ENCODE data around the gene DGKH. TPM values are rescaled to one million over a fixed set of nuclear protein-coding genes. Genes with fewer than 3 reads are reported as not detected.

DGKH gene
- total RNA-seq, 1 experiment from 2014 or later, result 5.2 TPM

DNA sequence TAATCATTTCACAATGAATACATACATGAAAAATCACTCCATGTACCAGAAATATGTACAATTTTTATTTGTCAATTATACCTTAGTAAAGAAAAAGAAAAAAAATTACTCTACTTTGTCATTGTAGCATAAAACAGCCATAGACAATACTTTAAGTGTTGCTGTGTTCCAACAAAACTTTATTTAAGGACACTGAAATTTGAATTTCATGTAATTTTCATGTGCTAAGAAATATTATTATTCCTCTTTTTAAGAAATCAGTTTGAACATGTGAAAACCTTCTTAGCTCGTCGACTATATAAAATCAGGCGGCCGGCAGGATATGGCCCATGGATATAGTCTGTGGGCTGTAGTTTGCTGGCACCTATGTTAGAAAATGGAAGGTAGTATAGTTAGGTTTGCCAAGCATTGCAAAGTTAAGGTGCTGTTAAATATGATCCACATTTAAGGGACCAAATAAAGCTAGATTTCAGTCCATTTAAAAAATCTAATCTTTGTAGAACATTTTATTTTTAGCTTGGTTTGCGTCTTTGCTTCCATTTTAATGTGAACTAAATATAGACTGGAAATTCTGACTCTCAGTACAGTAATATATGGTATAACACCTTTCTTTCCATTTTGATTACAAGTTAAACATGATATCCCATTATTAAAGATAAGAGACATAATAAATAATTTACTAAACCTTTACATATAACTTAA is 6.5 kb downstream of the DGKH start:
- BruUV-seq (replicated peaks), result no TSS peak
- Mint-ChIP-seq H3K4me3 (ENCODE audit: unreplicated experiment) (no peak overlapping the region), H3K36me3 (ENCODE audit: insufficient read depth, unreplicated experiment) (no peaks in the 10 kb centered on the region), H3K27me3 (ENCODE audit: insufficient read depth, unreplicated experiment) (peaks cover 2% of the 10 kb centered on the region), H3K27ac (ENCODE audit: unreplicated experiment) (no peak overlapping the region), H3K9me3 (ENCODE audit: unreplicated experiment) (no peaks in the 10 kb centered on the region), H3K4me1 (ENCODE audit: low read depth, unreplicated experiment) (no peaks in the 10 kb centered on the region)
- H3K4me3 ChIP-seq (ENCODE audit: low read depth, low read length), result no peak overlapping the region
- POLR2A ChIA-PET, result no interaction called here
- TF ChIP-seq, protein P1, sequence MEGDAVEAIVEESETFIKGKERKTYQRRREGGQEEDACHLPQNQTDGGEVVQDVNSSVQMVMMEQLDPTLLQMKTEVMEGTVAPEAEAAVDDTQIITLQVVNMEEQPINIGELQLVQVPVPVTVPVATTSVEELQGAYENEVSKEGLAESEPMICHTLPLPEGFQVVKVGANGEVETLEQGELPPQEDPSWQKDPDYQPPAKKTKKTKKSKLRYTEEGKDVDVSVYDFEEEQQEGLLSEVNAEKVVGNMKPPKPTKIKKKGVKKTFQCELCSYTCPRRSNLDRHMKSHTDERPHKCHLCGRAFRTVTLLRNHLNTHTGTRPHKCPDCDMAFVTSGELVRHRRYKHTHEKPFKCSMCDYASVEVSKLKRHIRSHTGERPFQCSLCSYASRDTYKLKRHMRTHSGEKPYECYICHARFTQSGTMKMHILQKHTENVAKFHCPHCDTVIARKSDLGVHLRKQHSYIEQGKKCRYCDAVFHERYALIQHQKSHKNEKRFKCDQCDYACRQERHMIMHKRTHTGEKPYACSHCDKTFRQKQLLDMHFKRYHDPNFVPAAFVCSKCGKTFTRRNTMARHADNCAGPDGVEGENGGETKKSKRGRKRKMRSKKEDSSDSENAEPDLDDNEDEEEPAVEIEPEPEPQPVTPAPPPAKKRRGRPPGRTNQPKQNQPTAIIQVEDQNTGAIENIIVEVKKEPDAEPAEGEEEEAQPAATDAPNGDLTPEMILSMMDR (IDR thresholded peaks at IDR 0.05; ENCODE audit: insufficient read depth in 1 of 2, low read depth in 1 of 2, low read length in 1 of 2, severe bottlenecking in 1 of 2, unreplicated experiment in 1 of 2), result no peak
- intact Hi-C loops (cut with micrococcal nuclease; ENCODE audit: unreplicated experiment), result no loop called here
- DNase-seq, result no peak
- no peaks in the 10 kb centered on the region for H3K27me3 ChIP-seq (replicated peaks; ENCODE audit: control insufficient read depth, insufficient read depth, low read length)
- H3K36me3 ChIP-seq (ENCODE audit: control insufficient read depth, insufficient read depth, low read length), result no peaks in the 10 kb centered on the region; the same call in 1 of the 2 replicates
- CTCF ChIA-PET, result no interaction called here
- H3K4me1 ChIP-seq, result no peaks in the 10 kb centered on the region
- H3K9me3 ChIP-seq, result no peaks in the 10 kb centered on the region

- TF ChIP-seq, protein P1 (IDR thresholded peaks at IDR 0.05; ENCODE audit: insufficient read depth in 1 of 2, low read depth in 1 of 2, low read length in 1 of 2, severe bottlenecking in 1 of 2, unreplicated experiment in 1 of 2), result no peak
- BruUV-seq (replicated peaks), result no TSS peak
- POLR2A ChIA-PET, result no interaction called here
Measured at GRCh38 chr13:42055500-42056085, 7.1 kb downstream of the DGKH start.

GRCh38 chr13:42056146-42056545 is 7.7 kb downstream of the DGKH start:
- Mint-ChIP-seq H3K4me1 (ENCODE audit: low read depth, unreplicated experiment) (no peaks in the 10 kb centered on the region), H3K36me3 (ENCODE audit: insufficient read depth, unreplicated experiment) (no peaks in the 10 kb centered on the region), H3K4me3 (ENCODE audit: unreplicated experiment) (no peak overlapping the region), H3K27ac (ENCODE audit: unreplicated experiment) (no peak overlapping the region), H3K9me3 (ENCODE audit: unreplicated experiment) (no peaks in the 10 kb centered on the region), H3K27me3 (ENCODE audit: insufficient read depth, unreplicated experiment) (peaks cover 1% of the 10 kb centered on the region)
- Histone ChIP-seq H3K36me3 (ENCODE audit: control insufficient read depth, insufficient read depth, low read length) (no peaks in the 10 kb centered on the region; the same call in 1 of the 2 replicates), H3K9me3 (no peaks in the 10 kb centered on the region), H3K4me1 (no peaks in the 10 kb centered on the region), H3K4me3 (ENCODE audit: low read depth, low read length) (no peak overlapping the region), H3K27me3 (replicated peaks; ENCODE audit: control insufficient read depth, insufficient read depth, low read length) (no peaks in the 10 kb centered on the region)
- ChIA-PET CTCF (no interaction called here), POLR2A (no interaction called here)
- no peak for DNase-seq
- TF ChIP-seq, protein P1 (IDR thresholded peaks at IDR 0.05; ENCODE audit: insufficient read depth in 1 of 2, low read depth in 1 of 2, low read length in 1 of 2, severe bottlenecking in 1 of 2, unreplicated experiment in 1 of 2), result no peak
- intact Hi-C loops (cut with micrococcal nuclease; ENCODE audit: unreplicated experiment), result no loop called here
- BruUV-seq (replicated peaks), result no TSS peak

More at GRCh38 chr13:42055500-42056085, 7.1 kb downstream of the DGKH start:
- no peak overlapping the region for H3K4me3 ChIP-seq (ENCODE audit: low read depth, low read length)
- peaks cover 2% of the 10 kb centered on the region for H3K27me3 Mint-ChIP-seq (ENCODE audit: insufficient read depth, unreplicated experiment)
- H3K9me3 Mint-ChIP-seq (ENCODE audit: unreplicated experiment), result no peaks in the 10 kb centered on the region
- H3K9me3 ChIP-seq, result no peaks in the 10 kb centered on the region
- CTCF ChIA-PET, result no interaction called here
- no peaks in the 10 kb centered on the region for H3K36me3 Mint-ChIP-seq (ENCODE audit: insufficient read depth, unreplicated experiment)
- H3K27ac Mint-ChIP-seq (ENCODE audit: unreplicated experiment), result no peak overlapping the region
- H3K4me1 Mint-ChIP-seq (ENCODE audit: low read depth, unreplicated experiment), result no peaks in the 10 kb centered on the region
- no peak overlapping the region for H3K4me3 Mint-ChIP-seq (ENCODE audit: unreplicated experiment)
- no peaks in the 10 kb centered on the region; the same call in 1 of the 2 replicates for H3K36me3 ChIP-seq (ENCODE audit: control insufficient read depth, insufficient read depth, low read length)
- no peak for DNase-seq
- intact Hi-C loops (cut with micrococcal nuclease; ENCODE audit: unreplicated experiment), result no loop called here
- no peaks in the 10 kb centered on the region for H3K27me3 ChIP-seq (replicated peaks; ENCODE audit: control insufficient read depth, insufficient read depth, low read length)
- no peaks in the 10 kb centered on the region for H3K4me1 ChIP-seq
